Measurements from ENCODE around the gene CSRP1. TPM values are rescaled to one million over a fixed set of nuclear protein-coding genes. Genes with fewer than 3 reads are reported as not detected.

CSRP1 gene
- total RNA-seq, 1 experiment from 2014 or later = 729 TPM

GRCh38 chr1:201515062-201515750 lies 8.3 kb upstream of the CSRP1 start:
- DNase-seq (ENCODE audit: extremely low read depth, low read depth) = no peak

- DNase-seq (ENCODE audit: extremely low read depth, low read depth) = no peak
Measured at GRCh38 chr1:201514466-201514865, 7.5 kb upstream of the CSRP1 start.

- no peak for DNase-seq (ENCODE audit: extremely low read depth, low read depth)
Measured at GRCh38 chr1:201513498-201514243, 6.7 kb upstream of the CSRP1 start.

- DNase-seq (ENCODE audit: extremely low read depth, low read depth) = no peak
Measured at GRCh38 chr1:201511941-201512539, 5.1 kb upstream of the CSRP1 start.

GRCh38 chr1:201511396-201511940 lies 4.5 kb upstream of the CSRP1 start:
- DNase-seq (ENCODE audit: extremely low read depth, low read depth) = no peak

GRCh38 chr1:201510734-201511133 lies 3.8 kb upstream of the CSRP1 start:
- no peak for DNase-seq (ENCODE audit: extremely low read depth, low read depth)

GRCh38 chr1:201509601-201510374 lies 2.9 kb upstream of the CSRP1 start:
- no peak for DNase-seq (ENCODE audit: extremely low read depth, low read depth)

GRCh38 chr1:201508809-201509208 lies 1.9 kb upstream of the CSRP1 start:
- no peak for DNase-seq (ENCODE audit: extremely low read depth, low read depth)

GRCh38 chr1:201507360-201507675 lies 395 bp upstream of the CSRP1 start:
- no peak for DNase-seq (ENCODE audit: extremely low read depth, low read depth)

GRCh38 chr1:201506092-201506491 lies 831 bp downstream of the CSRP1 start:
- no peak for DNase-seq (ENCODE audit: extremely low read depth, low read depth)

GRCh38 chr1:201505503-201505890 lies 1.4 kb downstream of the CSRP1 start:
- peak; percentile 69 for DNase-seq (ENCODE audit: extremely low read depth, low read depth)

- DNase-seq (ENCODE audit: extremely low read depth, low read depth) = no peak
Measured at GRCh38 chr1:201504799-201505502, 2.0 kb downstream of the CSRP1 start.

- no peak for DNase-seq (ENCODE audit: extremely low read depth, low read depth)
Measured at GRCh38 chr1:201504179-201504631, 2.7 kb downstream of the CSRP1 start.

GRCh38 chr1:201503397-201504176 lies 3.3 kb downstream of the CSRP1 start:
- peak; percentile 93 for DNase-seq (ENCODE audit: extremely low read depth, low read depth)

GRCh38 chr1:201502511-201502857 lies 4.4 kb downstream of the CSRP1 start:
- no peak for DNase-seq (ENCODE audit: extremely low read depth, low read depth)

GRCh38 chr1:201501812-201502510 lies 5.0 kb downstream of the CSRP1 start:
- no peak for DNase-seq (ENCODE audit: extremely low read depth, low read depth)

GRCh38 chr1:201501144-201501543 lies 5.8 kb downstream of the CSRP1 start:
- no peak for DNase-seq (ENCODE audit: extremely low read depth, low read depth)

GRCh38 chr1:201500670-201501120 lies 6.2 kb downstream of the CSRP1 start:
- no peak for DNase-seq (ENCODE audit: extremely low read depth, low read depth)

Measured in NCI-H460 (cell line).